BLaER1 treated with 17β-estradiol and CSF1 and Interleukin-3, amounts not matched to agents 10 nM and 100 nM (cell line): ENCODE data around the gene SLC41A3.

Source experiments
- H3K27ac ChIP-seq, 11 experiments: shearing (Covaris generic); formaldehyde crosslinking; 2 replicates each; pipeline ENCODE4 v1.8.1; 2022
- H3K27me3 ChIP-seq, 11 experiments: shearing (Covaris generic); formaldehyde crosslinking; 2 replicates each; pipeline ENCODE4 v1.8.1; 2022
- H3K36me3 ChIP-seq, 11 experiments: shearing (Covaris generic); formaldehyde crosslinking; 2 replicates each; pipeline ENCODE4 v1.8.1; 2022
- H3K4me1 ChIP-seq, 10 experiments: shearing (Covaris generic); formaldehyde crosslinking; 2 replicates each; pipeline ENCODE4 v1.8.1; 2022
- H3K4me2 ChIP-seq, 11 experiments: shearing (Covaris generic); formaldehyde crosslinking; 2 replicates each; pipeline ENCODE4 v1.8.1; 2022
- H3K4me3 ChIP-seq, 10 experiments: shearing (Covaris generic); formaldehyde crosslinking; 2 replicates each; pipeline ENCODE4 v1.8.1; 2022
- H3K9ac ChIP-seq, 11 experiments: shearing (Covaris generic); formaldehyde crosslinking; 2 replicates each; pipeline ENCODE4 v1.8.1; 2022
- H3K9me3 ChIP-seq, 11 experiments: shearing (Covaris generic); formaldehyde crosslinking; replicated peaks in 1 of 11; 2 replicates each; pipeline ENCODE4 v1.8.1; 2022
- H4K20me1 ChIP-seq, 11 experiments: shearing (Covaris generic); formaldehyde crosslinking; 2 replicates each; pipeline ENCODE4 v1.8.1; 2022
- Cebpa-rat ChIP-seq, 11 experiments: shearing (Covaris generic); IDR thresholded peaks; 2 replicates each; pipeline ENCODE4 v1.8.1; 2022

SLC41A3 gene

DNA sequence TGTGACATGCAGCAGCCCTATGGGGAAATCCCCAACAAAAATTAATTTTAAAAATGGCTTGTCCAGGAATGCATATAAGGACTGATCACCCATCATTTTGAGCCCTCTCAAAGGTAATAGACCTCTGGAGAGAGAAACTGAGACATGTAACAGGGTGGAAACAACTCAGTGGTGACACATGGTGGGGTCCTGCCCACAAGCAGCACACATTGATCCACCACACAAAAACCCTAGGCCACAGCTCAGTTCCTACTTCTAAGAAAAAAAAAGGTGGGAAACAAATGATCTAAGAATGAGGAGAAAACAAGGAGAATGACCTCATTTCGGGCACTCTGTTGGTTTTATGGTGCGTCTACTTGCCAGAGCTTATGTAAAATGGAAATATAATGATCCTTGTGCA, 1.9 kb upstream of the SLC41A3 start:
- H3K27me3 ChIP-seq, result no peaks in the 10 kb centered on the region
- peaks cover 27 to 53% (median 41%) of the 10 kb centered on the region in 11 experiments for H3K9me3 ChIP-seq
- peaks cover 0 to 22% (median 8%) of the 10 kb centered on the region in 10 experiments; a peak in 13 of 20 replicates for H3K4me1 ChIP-seq
- H3K36me3 ChIP-seq, result peaks cover 0 to 4% (median 0%) of the 10 kb centered on the region in 11 experiments; a peak in 1 of 22 replicates
- H4K20me1 ChIP-seq, result peaks cover 0 to 7% (median 0%) of the 10 kb centered on the region in 11 experiments; a peak in 1 of 22 replicates
- H3K9ac ChIP-seq, result no peak overlapping the region
- H3K4me3 ChIP-seq, result no peak overlapping the region
- no peak overlapping the region for H3K27ac ChIP-seq
- TF ChIP-seq Cebpa-rat (IDR thresholded peaks at IDR 0.05), result no peak
- H3K4me2 ChIP-seq, result no peak overlapping the region

DNA sequence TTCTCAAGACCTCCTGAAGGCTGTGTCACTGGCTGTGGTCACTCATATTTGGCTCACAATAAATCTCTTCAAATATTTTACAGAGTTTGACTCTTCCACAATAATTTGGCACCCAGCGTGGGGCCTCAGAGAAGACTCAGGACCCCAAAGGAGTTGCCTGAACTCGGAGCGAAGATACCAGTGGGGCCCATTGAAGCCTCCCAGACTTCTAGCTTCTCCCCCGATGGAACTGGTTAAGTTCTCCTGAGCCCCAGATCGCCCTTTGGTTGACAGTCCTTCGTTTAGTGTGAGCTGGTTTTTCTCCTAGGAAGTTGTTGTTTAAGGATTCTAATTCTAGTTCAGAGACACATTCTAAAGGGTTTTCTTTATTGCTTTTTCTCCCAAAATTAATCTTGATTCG, 1.4 kb upstream of the SLC41A3 start:
- Histone ChIP-seq H4K20me1 (peaks cover 0 to 7% (median 0%) of the 10 kb centered on the region in 11 experiments; a peak in 1 of 22 replicates), H3K27me3 (no peaks in the 10 kb centered on the region), H3K9ac (no peak overlapping the region), H3K36me3 (peaks cover 0 to 7% (median 0%) of the 10 kb centered on the region in 11 experiments; a peak in 2 of 22 replicates), H3K27ac (no peak overlapping the region), H3K4me1 (peaks cover 0 to 22% (median 8%) of the 10 kb centered on the region in 10 experiments; a peak in 13 of 20 replicates), H3K9me3 (peaks cover 23 to 49% (median 38%) of the 10 kb centered on the region in 11 experiments), H3K4me3 (no peak overlapping the region), H3K4me2 (no peak overlapping the region)
- no peak for TF ChIP-seq Cebpa-rat (IDR thresholded peaks at IDR 0.05)

DNA sequence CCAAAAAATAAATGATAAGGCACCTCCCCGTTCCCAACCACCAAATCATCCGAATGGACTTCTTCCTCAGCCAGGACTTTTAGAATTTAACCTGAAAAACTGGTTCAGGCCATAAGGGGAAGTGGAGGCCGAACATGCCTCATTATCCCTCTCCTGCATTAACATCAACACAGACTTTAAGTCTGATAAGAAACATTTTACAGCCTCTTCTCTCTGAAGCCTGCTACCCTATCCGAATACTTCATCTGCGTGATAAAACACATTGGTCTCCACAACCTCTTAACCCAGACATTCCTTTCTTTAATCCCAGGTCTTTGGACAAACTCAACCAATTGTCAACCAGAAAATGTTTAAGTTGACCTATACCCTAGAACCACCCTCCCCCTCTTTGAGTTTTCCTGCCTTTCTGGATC, 850 bp upstream of the SLC41A3 start:
- peak overlapping the region; percentile 65 to 80 (median 75); a peak in 19 of 20 replicates for H3K4me3 ChIP-seq
- H3K4me1 ChIP-seq, result peaks cover 0 to 22% (median 8%) of the 10 kb centered on the region in 10 experiments; a peak in 13 of 20 replicates
- H3K27ac ChIP-seq, result peak overlapping the region in 1 of 11 experiments; percentile 89; a peak in 3 of 22 replicates

DNA sequence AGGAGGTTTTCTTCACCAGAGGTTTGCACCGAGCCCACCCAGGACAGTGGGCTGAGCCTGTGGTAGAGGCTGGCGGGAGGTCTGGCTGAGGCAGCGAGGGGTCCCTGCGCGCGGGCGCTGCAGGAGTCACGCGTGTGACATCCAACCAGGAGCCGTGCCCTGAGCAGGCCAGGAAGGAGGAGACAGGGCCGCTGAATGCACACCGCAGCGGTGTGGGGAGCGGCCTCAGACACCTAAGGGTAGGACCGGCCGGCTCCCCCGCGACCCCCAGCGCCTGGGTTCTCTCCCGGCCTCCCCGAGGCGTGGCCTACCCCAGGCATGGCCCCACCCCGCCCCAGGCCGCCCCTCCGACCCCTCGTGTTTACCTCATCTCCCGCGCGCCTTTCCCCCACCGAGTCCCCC, 412 bp downstream of the SLC41A3 start:
- Histone ChIP-seq H3K27ac (peak overlapping the region; percentile 63 to 90 (median 86); a peak in 20 of 22 replicates), H3K9ac (peak overlapping the region; percentile 83 to 92 (median 87)), H3K9me3 (peaks cover 11 to 41% (median 29%) of the 10 kb centered on the region in 11 experiments; a peak in 21 of 22 replicates), H4K20me1 (peaks cover 0 to 7% (median 0%) of the 10 kb centered on the region in 11 experiments; a peak in 1 of 22 replicates), H3K4me2 (peak overlapping the region; percentile 79 to 98 (median 93)), H3K27me3 (no peaks in the 10 kb centered on the region), H3K4me3 (peak overlapping the region; percentile 65 to 80 (median 75)), H3K4me1 (peaks cover 0 to 22% (median 8%) of the 10 kb centered on the region in 10 experiments; a peak in 13 of 20 replicates), H3K36me3 (peaks cover 0 to 7% (median 0%) of the 10 kb centered on the region in 11 experiments; a peak in 3 of 22 replicates)
- TF ChIP-seq Cebpa-rat (IDR thresholded peaks at IDR 0.05), result no peak

More for the DNA sequence above, 850 bp upstream of the SLC41A3 start:
- peaks cover 0 to 7% (median 0%) of the 10 kb centered on the region in 11 experiments; a peak in 2 of 22 replicates for H3K36me3 ChIP-seq
- peak overlapping the region in 7 of 11 experiments; percentile 84 to 92 (median 87); a peak in 12 of 22 replicates for H3K9ac ChIP-seq
- TF ChIP-seq Cebpa-rat (IDR thresholded peaks at IDR 0.05), result no peak
- peak overlapping the region; percentile 42 to 82 (median 68) for H3K4me2 ChIP-seq
- H4K20me1 ChIP-seq, result peaks cover 0 to 7% (median 0%) of the 10 kb centered on the region in 11 experiments; a peak in 1 of 22 replicates
- H3K9me3 ChIP-seq, result peaks cover 23 to 51% (median 40%) of the 10 kb centered on the region in 11 experiments
- no peaks in the 10 kb centered on the region for H3K27me3 ChIP-seq

DNA sequence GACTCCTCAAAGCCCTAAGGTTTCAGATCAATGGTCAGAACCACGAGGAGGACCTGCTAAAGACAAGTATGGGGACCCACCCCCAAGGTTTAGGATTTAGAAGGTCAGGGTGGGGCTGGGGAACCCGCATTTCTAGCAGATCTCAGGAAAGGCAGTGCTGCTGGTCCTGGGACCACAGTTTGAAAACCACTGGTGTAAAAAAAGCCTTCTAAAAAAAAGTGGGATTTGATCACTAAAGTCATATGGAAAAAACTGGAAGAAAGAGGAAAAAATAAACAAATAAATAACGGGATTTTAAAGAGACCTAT, 832 bp downstream of the SLC41A3 start:
- peak overlapping the region; percentile 65 to 80 (median 75) for H3K4me3 ChIP-seq
- H3K4me1 ChIP-seq, result peaks cover 0 to 22% (median 8%) of the 10 kb centered on the region in 10 experiments; a peak in 13 of 20 replicates
- peak overlapping the region; percentile 83 to 92 (median 87) for H3K9ac ChIP-seq
- H3K9me3 ChIP-seq, result peaks cover 7 to 37% (median 25%) of the 10 kb centered on the region in 11 experiments; a peak in 21 of 22 replicates
- peak overlapping the region; percentile 79 to 98 (median 93) for H3K4me2 ChIP-seq
- H3K27me3 ChIP-seq, result no peaks in the 10 kb centered on the region
- peaks cover 0 to 7% (median 0%) of the 10 kb centered on the region in 11 experiments; a peak in 3 of 22 replicates for H3K36me3 ChIP-seq
- peak overlapping the region; percentile 63 to 90 (median 86); a peak in 20 of 22 replicates for H3K27ac ChIP-seq
- TF ChIP-seq Cebpa-rat (IDR thresholded peaks at IDR 0.05), result no peak
- H4K20me1 ChIP-seq, result peaks cover 0 to 7% (median 0%) of the 10 kb centered on the region in 11 experiments; a peak in 1 of 22 replicates

DNA sequence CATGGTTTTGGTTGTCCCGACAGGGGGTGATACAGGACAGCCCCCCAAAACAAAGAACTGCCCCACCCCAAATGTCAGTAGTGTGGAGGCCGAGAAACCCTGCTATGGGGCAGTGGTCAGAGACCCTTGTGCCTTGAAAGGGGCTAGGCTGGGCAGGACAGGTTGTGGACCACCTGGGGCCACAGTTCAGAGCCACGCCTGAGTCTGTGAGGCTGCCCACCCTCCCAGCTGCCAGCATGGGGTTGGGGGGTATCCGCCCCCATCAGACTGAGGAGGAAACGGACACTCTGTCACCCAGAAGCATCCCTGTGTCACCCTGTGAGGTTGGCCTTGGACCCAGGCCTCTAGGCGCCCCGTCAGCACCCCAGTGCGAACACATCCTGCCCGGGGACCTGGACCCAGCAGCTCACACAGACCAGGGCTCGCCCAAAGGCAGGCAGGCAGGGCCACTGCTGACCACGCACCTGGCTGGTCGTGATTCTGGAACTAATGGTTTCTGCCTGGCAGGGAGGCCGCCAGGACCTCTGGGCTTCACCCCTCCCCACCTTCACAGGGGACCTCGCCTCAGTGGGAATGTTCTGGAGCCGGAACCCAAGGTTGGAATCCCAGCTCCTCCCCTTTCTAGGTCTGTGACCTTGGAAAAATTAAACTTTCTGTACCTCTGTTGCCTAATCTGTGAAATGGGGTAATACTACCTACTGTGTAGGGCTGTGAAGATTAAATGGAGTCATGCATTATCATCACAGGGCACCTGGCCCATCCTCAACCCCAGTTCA, 1.4 kb downstream of the SLC41A3 start:
- no peak for TF ChIP-seq Cebpa-rat (IDR thresholded peaks at IDR 0.05)
- H3K27ac ChIP-seq, result peak overlapping the region in 4 of 11 experiments; percentile 85 to 89 (median 86); a peak in 5 of 22 replicates
- no peaks in the 10 kb centered on the region for H3K27me3 ChIP-seq
- H3K4me1 ChIP-seq, result peaks cover 0 to 22% (median 8%) of the 10 kb centered on the region in 10 experiments; a peak in 13 of 20 replicates
- peaks cover 0 to 11% (median 0%) of the 10 kb centered on the region in 11 experiments; a peak in 3 of 22 replicates for H3K36me3 ChIP-seq
- H4K20me1 ChIP-seq, result peaks cover 0 to 11% (median 0%) of the 10 kb centered on the region in 11 experiments; a peak in 2 of 22 replicates
- peak overlapping the region in 10 of 11 experiments; percentile 83 to 92 (median 87); a peak in 19 of 22 replicates for H3K9ac ChIP-seq
- H3K4me3 ChIP-seq, result peak overlapping the region in 8 of 10 experiments; percentile 68 to 80 (median 76); a peak in 15 of 20 replicates
- H3K9me3 ChIP-seq, result peaks cover 2 to 32% (median 20%) of the 10 kb centered on the region in 11 experiments; a peak in 18 of 22 replicates
- peak overlapping the region; percentile 79 to 98 (median 93) for H3K4me2 ChIP-seq

DNA sequence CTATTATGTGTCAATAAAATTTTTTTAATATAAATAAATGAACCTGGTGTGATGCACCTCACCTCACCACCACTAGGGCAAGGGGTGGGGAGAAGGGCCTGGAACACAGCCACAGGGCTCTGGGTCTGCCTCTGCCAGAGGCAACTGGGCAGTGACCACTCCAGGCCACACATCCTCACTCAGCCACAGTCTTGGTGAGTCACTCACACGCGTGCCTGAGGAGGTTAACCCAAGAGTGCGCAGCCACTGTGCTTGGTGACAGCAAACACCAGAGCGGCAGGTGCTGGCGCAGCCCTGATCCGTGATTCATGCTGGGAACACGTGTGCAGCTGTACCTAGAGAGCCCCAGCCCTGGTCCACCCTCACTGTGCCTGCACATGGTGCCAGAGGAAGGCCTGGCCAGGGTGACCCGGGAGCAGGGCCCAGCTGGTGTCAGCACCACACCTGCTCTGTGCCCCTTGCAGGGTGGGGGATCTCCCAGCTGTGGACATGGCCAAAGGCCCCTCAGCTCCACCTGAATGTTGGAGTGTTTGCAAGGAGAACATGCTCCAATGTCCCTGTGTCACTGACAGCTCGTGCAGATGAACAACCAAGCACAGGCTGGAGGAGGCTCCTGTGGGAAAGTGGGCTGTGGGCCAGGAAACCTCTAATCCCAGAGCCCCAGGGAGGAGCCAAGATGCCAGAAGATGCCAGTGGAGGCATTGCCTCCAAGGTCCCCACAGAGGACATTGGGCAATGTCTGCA, 2.1 kb downstream of the SLC41A3 start:
- Histone ChIP-seq H3K4me2 (0 out of 22 replicates have a peak overlapping the region, but pooled peaks of 1 of the 11 experiments have one; percentile 84), H3K36me3 (peaks cover 0 to 11% (median 0%) of the 10 kb centered on the region in 11 experiments; a peak in 3 of 22 replicates), H3K27me3 (no peaks in the 10 kb centered on the region), H4K20me1 (peaks cover 0 to 12% (median 0%) of the 10 kb centered on the region in 11 experiments; a peak in 2 of 22 replicates), H3K4me1 (peaks cover 0 to 22% (median 8%) of the 10 kb centered on the region in 10 experiments; a peak in 13 of 20 replicates), H3K27ac (no peak overlapping the region), H3K9ac (no peak overlapping the region), H3K9me3 (peaks cover 0 to 25% (median 16%) of the 10 kb centered on the region in 11 experiments; a peak in 17 of 22 replicates), H3K4me3 (no peak overlapping the region)
- no peak for TF ChIP-seq Cebpa-rat (IDR thresholded peaks at IDR 0.05)

DNA sequence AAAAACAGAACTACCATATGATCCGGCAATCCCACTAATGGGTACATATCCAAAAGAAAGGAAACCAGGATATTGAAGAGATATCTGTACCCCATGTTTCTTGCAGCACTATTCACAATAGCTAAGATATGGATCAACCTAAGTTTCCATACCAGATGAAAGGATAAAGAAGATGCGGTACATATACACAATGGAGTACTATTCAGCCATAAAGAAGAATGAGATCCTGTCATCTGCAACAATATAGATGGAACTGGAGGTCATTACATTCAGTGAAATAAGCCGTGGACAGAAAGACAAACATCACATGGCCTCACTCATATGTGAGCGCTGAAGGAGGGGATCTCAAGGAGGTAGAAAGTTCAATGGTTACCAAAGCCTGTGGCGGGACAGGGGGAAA, 3.0 kb downstream of the SLC41A3 start:
- no peak for TF ChIP-seq Cebpa-rat (IDR thresholded peaks at IDR 0.05)

More for the DNA sequence above, 3.0 kb downstream of the SLC41A3 start:
- Histone ChIP-seq H3K4me3 (no peak overlapping the region), H3K36me3 (peaks cover 0 to 11% (median 0%) of the 10 kb centered on the region in 11 experiments; a peak in 3 of 22 replicates), H3K4me1 (peaks cover 0 to 22% (median 8%) of the 10 kb centered on the region in 10 experiments; a peak in 13 of 20 replicates), H3K27me3 (no peaks in the 10 kb centered on the region), H4K20me1 (peaks cover 0 to 12% (median 0%) of the 10 kb centered on the region in 11 experiments; a peak in 2 of 22 replicates), H3K9me3 (peaks cover 0 to 17% (median 8%) of the 10 kb centered on the region in 11 experiments; a peak in 16 of 22 replicates), H3K9ac (no peak overlapping the region), H3K4me2 (no peak overlapping the region), H3K27ac (no peak overlapping the region)
